Neural progenitor cell (in vitro differentiated cells): ENCODE data around the gene CELF4.
A peak's percentile ranks its signal among the peaks of the same experiment; 100 is the strongest.

Experiments used
- EZH2 ChIP-seq: fragments of 200-600 bp; sonication (generic); IDR thresholded peaks from 2 replicates; pipeline ENCODE4 v1.6.1; 2017; ENCODE audit warnings: antibody characterized with exemption, mild to moderate bottlenecking, moderate library complexity
- EZH2phosphoT487 ChIP-seq: fragments of 200-600 bp; sonication (generic); IDR thresholded peaks from 2 replicates; pipeline ENCODE4 v1.6.1; 2017; ENCODE audit warnings: antibody characterized with exemption
- TF ChIP-seq, protein P1 (sequence below): fragments of 200-600 bp; sonication (generic); IDR thresholded peaks from 2 replicates; pipeline ENCODE4 v1.5.1; 2017; ENCODE audit warnings: antibody characterized with exemption, mild to moderate bottlenecking

DNA sequence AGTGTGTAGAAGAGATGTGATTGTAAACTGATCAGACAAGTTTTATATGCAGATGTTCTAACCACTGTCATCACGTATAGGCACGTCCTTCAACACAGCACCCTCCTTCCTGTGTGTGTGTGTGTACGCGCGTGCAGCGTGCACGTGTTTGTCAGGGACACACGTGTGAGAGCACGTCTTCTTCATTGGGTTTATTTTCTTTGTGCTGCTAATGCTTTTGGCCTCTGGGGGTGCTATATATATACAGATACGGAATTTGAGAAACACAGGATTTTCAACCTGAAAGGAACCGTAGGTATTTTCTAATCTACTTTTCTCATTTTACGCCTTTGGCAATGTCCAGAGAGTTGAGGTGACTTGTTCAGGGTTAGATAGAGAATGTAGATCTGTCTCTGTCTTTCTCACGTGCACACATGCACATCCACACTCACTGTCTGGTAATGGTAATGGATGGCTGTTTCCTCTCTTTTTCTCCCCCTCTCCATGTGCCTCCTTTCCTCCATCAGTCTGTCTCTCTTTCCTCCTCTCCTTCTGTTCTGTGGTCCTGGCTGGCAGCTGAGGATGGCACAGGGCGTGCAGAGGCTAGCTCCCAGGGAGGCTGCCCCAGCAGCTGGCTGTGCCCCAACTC, 13.4 kb upstream of the CELF4 start:
- no peak for TF ChIP-seq EZH2
- TF ChIP-seq, protein P1, sequence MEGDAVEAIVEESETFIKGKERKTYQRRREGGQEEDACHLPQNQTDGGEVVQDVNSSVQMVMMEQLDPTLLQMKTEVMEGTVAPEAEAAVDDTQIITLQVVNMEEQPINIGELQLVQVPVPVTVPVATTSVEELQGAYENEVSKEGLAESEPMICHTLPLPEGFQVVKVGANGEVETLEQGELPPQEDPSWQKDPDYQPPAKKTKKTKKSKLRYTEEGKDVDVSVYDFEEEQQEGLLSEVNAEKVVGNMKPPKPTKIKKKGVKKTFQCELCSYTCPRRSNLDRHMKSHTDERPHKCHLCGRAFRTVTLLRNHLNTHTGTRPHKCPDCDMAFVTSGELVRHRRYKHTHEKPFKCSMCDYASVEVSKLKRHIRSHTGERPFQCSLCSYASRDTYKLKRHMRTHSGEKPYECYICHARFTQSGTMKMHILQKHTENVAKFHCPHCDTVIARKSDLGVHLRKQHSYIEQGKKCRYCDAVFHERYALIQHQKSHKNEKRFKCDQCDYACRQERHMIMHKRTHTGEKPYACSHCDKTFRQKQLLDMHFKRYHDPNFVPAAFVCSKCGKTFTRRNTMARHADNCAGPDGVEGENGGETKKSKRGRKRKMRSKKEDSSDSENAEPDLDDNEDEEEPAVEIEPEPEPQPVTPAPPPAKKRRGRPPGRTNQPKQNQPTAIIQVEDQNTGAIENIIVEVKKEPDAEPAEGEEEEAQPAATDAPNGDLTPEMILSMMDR: peak; percentile 69
- no peak for TF ChIP-seq EZH2phosphoT487
